ENCODE data around the gene PATJ.

Gene PATJ

GRCh38 chr1:61819421-61819820, 77.1 kb downstream of the PATJ start:
- ATAC-seq = no peak
- TF ChIP-seq SNAI2 (CRISPR knock-in tag; IDR thresholded peaks at IDR 0.05) (no peak), ZNF8 (CRISPR knock-in tag; IDR thresholded peaks at IDR 0.05) (no peak), OSR1 (CRISPR knock-in tag; IDR thresholded peaks at IDR 0.05) (no peak), PPARA (CRISPR knock-in tag; IDR thresholded peaks at IDR 0.05; ENCODE audit: borderline replicate concordance) (no peak), ESRRG (CRISPR knock-in tag; IDR thresholded peaks at IDR 0.05) (no peak), ZFP30 (CRISPR knock-in tag; IDR thresholded peaks at IDR 0.05) (no peak), PATZ1 (CRISPR knock-in tag; IDR thresholded peaks at IDR 0.05; ENCODE audit: borderline replicate concordance) (no peak), CREB5 (CRISPR knock-in tag; IDR thresholded peaks at IDR 0.05; ENCODE audit: low read depth) (no peak), CSRNP3 (CRISPR knock-in tag; IDR thresholded peaks at IDR 0.05) (no peak), ZNF565 (CRISPR knock-in tag; conservative IDR thresholded peaks at IDR 0.05; ENCODE audit: low read depth) (no peak), ZFP3 (CRISPR knock-in tag; IDR thresholded peaks at IDR 0.05) (no peak), CSDC2 (CRISPR knock-in tag; IDR thresholded peaks at IDR 0.05) (no peak), TCF4 (CRISPR knock-in tag; IDR thresholded peaks at IDR 0.05; ENCODE audit: borderline replicate concordance) (no peak), GLIS3 (CRISPR knock-in tag; IDR thresholded peaks at IDR 0.05) (no peak)

- ATAC-seq = no peak
- TF ChIP-seq PPARA (CRISPR knock-in tag; IDR thresholded peaks at IDR 0.05; ENCODE audit: borderline replicate concordance) = no peak
- TF ChIP-seq TCF4 (CRISPR knock-in tag; IDR thresholded peaks at IDR 0.05; ENCODE audit: borderline replicate concordance) = no peak
- no peak for TF ChIP-seq OSR1 (CRISPR knock-in tag; IDR thresholded peaks at IDR 0.05)
- TF ChIP-seq ZC3H10 (CRISPR knock-in tag; IDR thresholded peaks at IDR 0.05) = no peak
- no peak for TF ChIP-seq TOX (CRISPR knock-in tag; IDR thresholded peaks at IDR 0.05; ENCODE audit: borderline replicate concordance)
- TF ChIP-seq CSDC2 (CRISPR knock-in tag; IDR thresholded peaks at IDR 0.05) = no peak
These were observed 83.1 kb downstream of the PATJ start for GRCh38 chr1:61825393-61825792.

- TF ChIP-seq OSR1 (CRISPR knock-in tag; IDR thresholded peaks at IDR 0.05) (no peak), ARNTL (CRISPR knock-in tag; IDR thresholded peaks at IDR 0.05; ENCODE audit: borderline replicate concordance, low read depth) (no peak), TSHZ2 (CRISPR knock-in tag; IDR thresholded peaks at IDR 0.05) (no peak), PATZ1 (CRISPR knock-in tag; IDR thresholded peaks at IDR 0.05; ENCODE audit: borderline replicate concordance) (no peak)
- no peak for ATAC-seq
These were observed 86.5 kb downstream of the PATJ start for GRCh38 chr1:61828805-61829204.

- TF ChIP-seq BACH2 (CRISPR knock-in tag; IDR thresholded peaks at IDR 0.05; ENCODE audit: borderline replicate concordance) = no peak
- no peak for TF ChIP-seq TOX (CRISPR knock-in tag; IDR thresholded peaks at IDR 0.05; ENCODE audit: borderline replicate concordance)
- no peak for TF ChIP-seq POU6F1 (CRISPR knock-in tag; IDR thresholded peaks at IDR 0.05; ENCODE audit: borderline replicate concordance, low read depth)
- no peak for TF ChIP-seq PPARA (CRISPR knock-in tag; IDR thresholded peaks at IDR 0.05; ENCODE audit: borderline replicate concordance)
- no peak for TF ChIP-seq ZNF8 (CRISPR knock-in tag; IDR thresholded peaks at IDR 0.05)
- TF ChIP-seq SNAI2 (CRISPR knock-in tag; IDR thresholded peaks at IDR 0.05) = no peak
- no peak for TF ChIP-seq OSR1 (CRISPR knock-in tag; IDR thresholded peaks at IDR 0.05)
- TF ChIP-seq RARB (CRISPR knock-in tag; IDR thresholded peaks at IDR 0.05) = no peak
- no peak for TF ChIP-seq TSHZ2 (CRISPR knock-in tag; IDR thresholded peaks at IDR 0.05)
- TF ChIP-seq ZNF565 (CRISPR knock-in tag; conservative IDR thresholded peaks at IDR 0.05; ENCODE audit: low read depth) = no peak
- ATAC-seq = no peak
These were observed 94.4 kb downstream of the PATJ start for GRCh38 chr1:61836649-61837048.
